HUES48 (cell line): Measurements from ENCODE around the gene SIX5.

ENCODE experiments used
- H3K27ac ChIP-seq: one replicate; pipeline ENCODE4 v1.7.0; 2013; ENCODE audit warnings: low read depth, low read length, inconsistent platforms
- H3K27me3 ChIP-seq: 2 replicates; pipeline ENCODE4 v1.6.1; 2013; ENCODE audit warnings: mild to moderate bottlenecking, low read length; ENCODE audit not compliant: control insufficient read depth, insufficient read depth
- H3K36me3 ChIP-seq: 2 replicates; pipeline ENCODE4 v1.6.1; 2013; ENCODE audit warnings: low read length; ENCODE audit not compliant: control insufficient read depth, insufficient read depth
- H3K4me1 ChIP-seq: 2 replicates; pipeline ENCODE4 v1.6.1; 2013; ENCODE audit warnings: mild to moderate bottlenecking, low read length; ENCODE audit not compliant: control insufficient read depth, insufficient read depth
- H3K4me3 ChIP-seq: 2 replicates; pipeline ENCODE4 v1.5.1; 2013; ENCODE audit warnings: mild to moderate bottlenecking, low read depth, low read length
- H3K9ac ChIP-seq: 2 replicates; pipeline ENCODE4 v1.6.1; 2013; ENCODE audit warnings: mild to moderate bottlenecking, low read depth, low read length, moderate library complexity
- H3K9me3 ChIP-seq: 2 replicates; pipeline ENCODE4 v1.6.1; 2013; ENCODE audit warnings: low read length; ENCODE audit not compliant: control insufficient read depth, insufficient read depth

Gene SIX5

GRCh38 chr19:45765702-45766295 is 3.3 kb downstream of the SIX5 start:
- Histone ChIP-seq H3K9ac (no peak overlapping the region), H3K4me1 (peaks cover 28% of the 10 kb centered on the region), H3K9me3 (no peaks in the 10 kb centered on the region), H3K36me3 (no peaks in the 10 kb centered on the region), H3K27me3 (no peaks in the 10 kb centered on the region), H3K4me3 (no peak overlapping the region), H3K27ac (no peak overlapping the region)

DNA sequence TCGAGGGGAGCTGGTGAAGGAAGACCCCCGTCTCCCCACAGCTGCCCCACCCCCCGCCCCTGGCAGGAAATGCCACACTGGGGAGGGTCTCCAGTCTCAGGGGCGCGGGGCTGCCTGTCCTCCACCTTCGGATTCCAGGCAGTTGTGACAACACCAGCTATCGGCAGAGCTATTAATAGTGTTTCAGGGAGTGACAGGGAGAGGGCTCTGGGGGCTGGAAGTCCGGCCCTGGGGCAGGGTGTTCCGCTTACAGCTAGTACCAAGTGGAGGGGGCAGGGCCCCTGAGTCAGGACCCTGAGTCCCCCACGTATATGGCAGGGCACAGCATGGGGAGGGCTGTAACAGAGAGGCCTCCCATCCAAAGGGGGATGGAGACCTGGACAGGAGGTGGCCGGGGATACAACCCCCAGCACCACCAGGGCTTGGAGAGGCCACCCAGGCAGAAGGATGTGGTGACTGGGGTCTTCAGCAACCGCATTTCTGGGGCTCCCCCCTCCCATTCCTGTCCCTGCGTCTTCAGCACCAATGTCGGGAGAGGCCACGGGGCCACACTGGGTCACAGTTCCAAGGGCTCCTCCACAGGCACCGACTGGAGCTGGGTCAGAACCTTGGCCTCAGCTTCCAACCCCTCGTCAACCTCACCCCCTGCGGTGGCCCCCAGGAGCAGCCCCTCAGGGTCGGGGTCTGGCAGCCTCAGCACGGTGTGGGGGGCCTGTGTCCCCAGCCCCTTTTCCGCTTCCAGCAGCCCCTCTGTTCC is 3.9 kb downstream of the SIX5 start:
- H3K9me3 ChIP-seq, result no peaks in the 10 kb centered on the region
- no peaks in the 10 kb centered on the region for H3K27me3 ChIP-seq
- no peak overlapping the region for H3K4me3 ChIP-seq
- H3K36me3 ChIP-seq, result no peaks in the 10 kb centered on the region
- H3K9ac ChIP-seq, result no peak overlapping the region
- peak overlapping the region; percentile 42 for H3K27ac ChIP-seq
- peaks cover 28% of the 10 kb centered on the region for H3K4me1 ChIP-seq

- Histone ChIP-seq H3K4me3 (no peak overlapping the region), H3K9ac (no peak overlapping the region), H3K27ac (peak overlapping the region; percentile 42), H3K36me3 (no peaks in the 10 kb centered on the region), H3K9me3 (no peaks in the 10 kb centered on the region), H3K27me3 (no peaks in the 10 kb centered on the region), H3K4me1 (peaks cover 28% of the 10 kb centered on the region)
Observed at GRCh38 chr19:45764475-45764874, 4.6 kb downstream of the SIX5 start.

GRCh38 chr19:45763691-45764294 is 5.3 kb downstream of the SIX5 start:
- H3K4me3 ChIP-seq, result no peak overlapping the region
- no peak overlapping the region for H3K9ac ChIP-seq
- H3K27ac ChIP-seq, result peak overlapping the region; percentile 42

DNA sequence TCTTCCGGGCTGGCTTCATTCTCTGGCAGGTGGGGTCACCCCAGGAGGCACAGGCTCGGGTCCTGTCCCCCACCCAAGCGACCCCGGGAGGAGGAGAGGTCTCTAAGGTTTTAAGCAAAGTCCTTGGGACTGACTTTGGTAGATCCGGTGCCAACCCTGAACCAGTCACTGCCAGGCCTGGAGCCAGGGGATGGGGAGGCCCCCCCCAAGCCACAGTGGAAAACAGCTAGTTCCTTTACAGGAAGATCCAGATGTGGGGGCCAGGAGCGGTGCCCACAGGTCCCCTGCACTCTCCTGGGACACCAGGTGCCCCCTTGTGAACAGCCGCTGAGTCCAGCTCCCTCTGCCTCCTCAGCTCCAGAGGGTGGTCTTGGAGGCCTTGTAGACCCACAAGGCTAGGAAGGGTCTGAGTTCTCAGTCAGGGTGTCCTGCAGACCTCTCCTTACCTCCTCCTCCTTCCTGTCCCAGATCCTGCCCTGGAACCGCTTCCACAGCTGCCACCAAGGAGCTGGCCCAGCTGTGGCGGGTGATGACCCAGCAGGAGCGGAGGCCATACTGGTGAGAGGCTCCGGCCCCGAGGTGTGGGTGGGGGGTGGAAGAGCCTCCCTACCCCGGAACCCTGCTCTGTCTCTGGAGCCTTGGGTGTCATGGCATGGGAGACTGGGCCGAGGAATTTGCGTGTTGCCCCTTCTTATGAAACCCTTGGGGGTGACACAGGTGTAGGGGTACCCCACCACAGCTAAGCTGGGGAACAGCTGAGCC is 6.0 kb downstream of the SIX5 start:
- Histone ChIP-seq H3K36me3 (no peaks in the 10 kb centered on the region), H3K9ac (no peak overlapping the region), H3K27ac (no peak overlapping the region), H3K9me3 (no peaks in the 10 kb centered on the region), H3K4me3 (no peak overlapping the region), H3K27me3 (no peaks in the 10 kb centered on the region), H3K4me1 (peaks cover 28% of the 10 kb centered on the region)

More at GRCh38 chr19:45763691-45764294, 5.3 kb downstream of the SIX5 start:
- Histone ChIP-seq H3K9me3 (no peaks in the 10 kb centered on the region), H3K36me3 (no peaks in the 10 kb centered on the region), H3K27me3 (no peaks in the 10 kb centered on the region), H3K4me1 (peaks cover 28% of the 10 kb centered on the region)

- Histone ChIP-seq H3K9ac (no peak overlapping the region), H3K36me3 (no peaks in the 10 kb centered on the region), H3K27me3 (peaks cover 3% of the 10 kb centered on the region; the same call in 1 of the 2 replicates)
Observed at GRCh38 chr19:45761714-45762113, 7.3 kb downstream of the SIX5 start.

DNA sequence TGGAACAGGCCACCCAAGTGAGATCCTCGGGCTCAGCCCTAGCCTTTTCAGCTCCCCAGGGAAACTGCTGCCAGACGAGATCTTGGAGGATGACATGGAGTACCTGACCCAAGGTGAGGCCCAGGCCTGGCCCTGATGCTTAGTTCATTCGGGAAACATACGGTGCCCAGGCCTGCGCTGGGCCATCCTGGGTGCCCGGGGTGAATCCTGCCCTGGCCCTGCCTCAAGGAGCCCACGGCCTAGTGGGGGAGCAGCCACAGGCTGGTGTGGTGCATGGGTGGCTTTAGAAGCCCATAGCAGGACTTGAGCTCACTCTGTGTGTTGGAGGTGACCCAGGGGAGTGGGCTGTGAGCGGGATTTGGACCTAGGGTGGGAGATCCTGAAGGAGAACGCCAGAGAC is 10.1 kb downstream of the SIX5 start:
- no peaks in the 10 kb centered on the region for H3K36me3 ChIP-seq
- H3K27me3 ChIP-seq, result peaks cover 3% of the 10 kb centered on the region; the same call in 1 of the 2 replicates
- H3K9ac ChIP-seq, result no peak overlapping the region
- no peak overlapping the region for H3K27ac ChIP-seq
- H3K9me3 ChIP-seq, result no peaks in the 10 kb centered on the region
- no peak overlapping the region for H3K4me3 ChIP-seq
- H3K4me1 ChIP-seq, result peaks cover 4% of the 10 kb centered on the region

More at GRCh38 chr19:45761714-45762113, 7.3 kb downstream of the SIX5 start:
- Histone ChIP-seq H3K4me3 (no peak overlapping the region), H3K27ac (no peak overlapping the region), H3K4me1 (peaks cover 22% of the 10 kb centered on the region), H3K9me3 (no peaks in the 10 kb centered on the region)

DNA sequence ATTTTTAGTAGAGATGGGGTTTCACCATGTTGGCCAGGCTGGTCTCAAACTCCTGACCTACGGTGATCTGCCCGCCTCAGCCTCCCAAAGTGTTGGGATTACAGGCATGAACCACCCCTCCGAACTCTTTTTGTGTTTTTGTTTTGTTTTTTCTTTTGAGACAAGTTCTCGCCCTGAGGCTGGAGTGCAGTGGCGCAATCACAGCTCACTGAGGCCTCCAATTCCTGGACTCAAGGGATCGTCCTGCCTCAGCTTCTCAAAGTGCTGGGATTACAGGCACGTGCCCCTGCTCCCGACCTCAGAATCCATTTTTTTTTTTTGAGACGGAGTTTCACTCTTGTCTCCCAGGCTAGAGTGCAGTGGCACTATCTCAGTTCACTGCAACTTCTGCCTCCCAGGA is 11.4 kb downstream of the SIX5 start:
- Histone ChIP-seq H3K9ac (no peak overlapping the region), H3K27ac (no peak overlapping the region), H3K9me3 (no peaks in the 10 kb centered on the region), H3K36me3 (no peaks in the 10 kb centered on the region), H3K4me3 (no peak overlapping the region), H3K4me1 (0 out of 2 replicates have a peak, but pooled peaks cover 3% of the 10 kb centered on the region), H3K27me3 (peaks cover 3% of the 10 kb centered on the region; the same call in 1 of the 2 replicates)

- Histone ChIP-seq H3K27ac (no peak overlapping the region), H3K4me1 (0 out of 2 replicates have a peak, but pooled peaks cover 3% of the 10 kb centered on the region), H3K36me3 (no peaks in the 10 kb centered on the region), H3K9me3 (no peaks in the 10 kb centered on the region), H3K27me3 (peaks cover 3% of the 10 kb centered on the region; the same call in 1 of the 2 replicates), H3K4me3 (no peak overlapping the region), H3K9ac (no peak overlapping the region)
Observed at GRCh38 chr19:45754323-45754722, 14.7 kb downstream of the SIX5 start.

DNA sequence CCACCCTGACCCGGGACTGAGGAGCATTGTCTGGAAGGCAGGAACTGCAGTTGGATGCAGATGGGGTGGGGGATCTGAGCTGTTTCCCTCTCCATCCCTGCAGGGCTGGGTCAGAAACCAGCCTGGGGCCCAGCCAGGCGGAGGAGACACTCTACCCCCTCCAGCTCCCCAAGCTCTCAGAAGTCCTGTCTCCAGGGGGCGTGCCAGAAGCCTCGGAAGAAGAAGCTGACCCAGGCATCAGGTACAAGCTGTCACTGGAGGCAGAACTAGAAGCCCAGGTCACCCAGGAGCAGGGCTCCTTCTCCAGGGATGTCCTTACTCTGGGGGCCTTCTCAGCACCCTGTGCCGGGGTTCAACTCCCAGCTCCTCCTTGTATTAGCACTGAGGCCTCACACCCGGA is 15.5 kb downstream of the SIX5 start:
- Histone ChIP-seq H3K4me3 (no peak overlapping the region), H3K36me3 (no peaks in the 10 kb centered on the region), H3K4me1 (0 out of 2 replicates have a peak, but pooled peaks cover 3% of the 10 kb centered on the region), H3K9ac (no peak overlapping the region), H3K27me3 (peaks cover 3% of the 10 kb centered on the region; the same call in 1 of the 2 replicates), H3K9me3 (no peaks in the 10 kb centered on the region), H3K27ac (no peak overlapping the region)
